IMR-90 (cell line): ENCODE data around the gene IQSEC1. TPM values are rescaled to one million over a fixed set of nuclear protein-coding genes. Genes with fewer than 3 reads are reported as not detected.

Experiments
- ATAC-seq: fragments of 200-7000 bp; cut with Tn5 transposase; 2 replicates; pipeline ENCODE4 v1.9.1; 2020; ENCODE audit warnings: low read depth, mild to moderate bottlenecking, moderate library complexity
- BruUV-seq: library from RNA; stranded (reverse); fragments of 400-500 nt; replicated peaks from 2 replicates; lab custom pipeline; 2021; lab: Mats Ljungman, UMichigan
- CTCF ChIA-PET: fragments of 300-600 bp; formaldehyde crosslinking; extraction: SDS; loops from one replicate; lab custom pipeline; 2021; ENCODE audit warnings: antibody characterized with exemption; lab: Yijun Ruan, JAX
- POLR2A ChIA-PET: fragments of 300-600 bp; sonication (Branson Sonifier 250); formaldehyde crosslinking; loops from one replicate; lab custom pipeline; 2022; ENCODE audit warnings: antibody characterized with exemption; ENCODE audit not compliant: unreplicated experiment; lab: Charles Lee
- DNase-seq: peaks from one replicate; pipeline ENCODE4 v3.0.0; 2013
- H2AFZ ChIP-seq: replicated peaks from 2 replicates; pipeline ENCODE3; 2013; ENCODE audit warnings: low read length, mild to moderate bottlenecking; ENCODE audit not compliant: poor library complexity
- H2AK5ac ChIP-seq: 2 replicates; pipeline ENCODE4 v1.6.1; 2013; ENCODE audit warnings: low read depth, low read length, inconsistent platforms
- H2AK9ac ChIP-seq: replicated peaks from 2 replicates; pipeline ENCODE3; 2013; ENCODE audit warnings: mild to moderate bottlenecking, low read depth, low read length, moderate library complexity; ENCODE audit not compliant: poor library complexity
- H2BK120ac ChIP-seq: 2 replicates; pipeline ENCODE4 v1.6.1; 2013; ENCODE audit warnings: low read depth, low read length, inconsistent platforms
- H2BK15ac ChIP-seq: 3 replicates; pipeline ENCODE4 v1.6.1; 2013; ENCODE audit warnings: low read depth, low read length, inconsistent platforms
- H2BK20ac ChIP-seq: 2 replicates; pipeline ENCODE4 v1.6.1; 2013; ENCODE audit warnings: low read depth, mild to moderate bottlenecking, inconsistent platforms, low read length, moderate library complexity
- H2BK5ac ChIP-seq: 2 replicates; pipeline ENCODE4 v1.6.1; 2013; ENCODE audit warnings: mild to moderate bottlenecking, low read depth, low read length, inconsistent platforms; ENCODE audit not compliant: poor library complexity, severe bottlenecking
- H3K14ac ChIP-seq: replicated peaks from 2 replicates; pipeline ENCODE4 v1.6.1; 2013; ENCODE audit warnings: low read depth, low read length, inconsistent platforms
- H3K18ac ChIP-seq: 2 replicates; pipeline ENCODE4 v1.6.1; 2013; ENCODE audit warnings: low read depth, low read length, control low read depth
- H3K23ac ChIP-seq: 2 replicates; pipeline ENCODE4 v1.6.1; 2013; ENCODE audit warnings: low read depth, low read length, inconsistent platforms
- H3K27ac ChIP-seq: 2 replicates; pipeline ENCODE4 v1.5.1; 2013; ENCODE audit warnings: mild to moderate bottlenecking, control low read depth, low read length; ENCODE audit not compliant: insufficient read depth
- H3K27me3 ChIP-seq: 2 replicates; pipeline ENCODE4 v1.6.1; 2013; ENCODE audit warnings: low read length; ENCODE audit not compliant: control insufficient read depth, insufficient read depth
- H3K36me3 ChIP-seq: 2 replicates; pipeline ENCODE4 v1.6.1; 2013; ENCODE audit warnings: low read length, mixed read lengths; ENCODE audit not compliant: control insufficient read depth, insufficient read depth
- H3K4ac ChIP-seq: 2 replicates; pipeline ENCODE4 v1.6.1; 2013; ENCODE audit warnings: low read depth, low read length, inconsistent platforms
- H3K4me1 ChIP-seq: 2 replicates; pipeline ENCODE4 v1.6.1; 2013; ENCODE audit warnings: low read length, mixed read lengths; ENCODE audit not compliant: control insufficient read depth, insufficient read depth
- H3K4me2 ChIP-seq: 2 replicates; pipeline ENCODE4 v1.6.1; 2013; ENCODE audit warnings: low read depth, mild to moderate bottlenecking, control low read depth, low read length, moderate library complexity
- H3K4me3 ChIP-seq: 2 replicates; pipeline ENCODE4 v1.5.1; 2013; ENCODE audit warnings: low read depth, mild to moderate bottlenecking, control low read depth, low read length, moderate library complexity; ENCODE audit not compliant: insufficient read depth
- H3K56ac ChIP-seq: 2 replicates; pipeline ENCODE4 v1.6.1; 2013; ENCODE audit warnings: low read length, inconsistent platforms; ENCODE audit not compliant: insufficient read depth; ENCODE audit errors: extremely low read depth
- H3K79me1 ChIP-seq, 2 experiments: 2 replicates each; pipeline ENCODE4 v1.6.1; 2013; ENCODE audit warnings: low read length in 2 of 2, inconsistent platforms in 1 of 2, low read depth in 1 of 2
- H3K9ac ChIP-seq: 2 replicates; pipeline ENCODE4 v1.6.1; 2013; ENCODE audit warnings: low read depth, low read length, control low read depth
- H3K9me1 ChIP-seq: 2 replicates; pipeline ENCODE4 v1.6.1; 2013; ENCODE audit warnings: low read length, inconsistent platforms; ENCODE audit not compliant: insufficient read depth
- H3K9me3 ChIP-seq: 2 replicates; pipeline ENCODE4 v1.6.1; 2013; ENCODE audit warnings: low read length; ENCODE audit not compliant: control insufficient read depth, insufficient read depth
- H4K20me1 ChIP-seq: 2 replicates; pipeline ENCODE4 v1.6.1; 2013; ENCODE audit warnings: low read length, inconsistent platforms; ENCODE audit not compliant: insufficient read depth
- H4K5ac ChIP-seq: 2 replicates; pipeline ENCODE4 v1.6.1; 2013; ENCODE audit warnings: mild to moderate bottlenecking, low read depth, low read length, control low read depth
- H4K8ac ChIP-seq, 2 experiments: 2 replicates each; pipeline ENCODE4 v1.6.1; 2013; ENCODE audit warnings: low read depth in 2 of 2, low read length in 2 of 2, control low read depth in 1 of 2, inconsistent platforms in 1 of 2
- H4K91ac ChIP-seq: 2 replicates; pipeline ENCODE4 v1.6.1; 2013; ENCODE audit warnings: low read depth, low read length, inconsistent platforms; ENCODE audit not compliant: insufficient read depth
- BHLHE40 ChIP-seq: fragments of 150-350 bp; IDR thresholded peaks from 2 replicates; pipeline ENCODE4 v1.6.1; 2016; ENCODE audit warnings: mild to moderate bottlenecking, low read depth, low read length
- CEBPB ChIP-seq: IDR thresholded peaks from 2 replicates; pipeline ENCODE4 v1.6.1; 2012; ENCODE audit warnings: low read depth, low read length, improper control_type of control experiment
- CHD1 ChIP-seq: IDR thresholded peaks from 2 replicates; pipeline ENCODE4 v1.6.1; 2012; ENCODE audit warnings: low read depth, low read length, improper control_type of control experiment
- FOS ChIP-seq: fragments of 150-350 bp; IDR thresholded peaks from 2 replicates; pipeline ENCODE4 v1.6.1; 2016; ENCODE audit warnings: low read depth, low read length
- MAFK ChIP-seq: IDR thresholded peaks from 2 replicates; pipeline ENCODE4 v1.6.1; 2012; ENCODE audit warnings: low read depth, low read length, improper control_type of control experiment
- MAZ ChIP-seq: IDR thresholded peaks from 2 replicates; pipeline ENCODE4 v1.6.1; 2012; ENCODE audit warnings: low read depth, mild to moderate bottlenecking, low read length, improper control_type of control experiment, moderate library complexity, borderline replicate concordance
- MXI1 ChIP-seq: IDR thresholded peaks from 2 replicates; pipeline ENCODE4 v1.6.1; 2012; ENCODE audit warnings: low read depth, mild to moderate bottlenecking, low read length, moderate library complexity, borderline replicate concordance
- POLR2A ChIP-seq: IDR thresholded peaks from 2 replicates; pipeline ENCODE4 v1.6.1; 2012; ENCODE audit warnings: mild to moderate bottlenecking, low read depth, low read length
- RAD21 ChIP-seq: IDR thresholded peaks from 2 replicates; pipeline ENCODE4 v1.6.1; 2012; ENCODE audit warnings: low read length, improper control_type of control experiment
- RCOR1 ChIP-seq: IDR thresholded peaks from 2 replicates; pipeline ENCODE4 v1.6.1; 2012; ENCODE audit warnings: mild to moderate bottlenecking, low read length, improper control_type of control experiment; ENCODE audit not compliant: insufficient replicate concordance
- RFX5 ChIP-seq: IDR thresholded peaks from 2 replicates; pipeline ENCODE4 v1.8.0; 2012; ENCODE audit warnings: low read depth, mild to moderate bottlenecking, low read length, moderate library complexity
- SMC3 ChIP-seq: fragments of 150-350 bp; IDR thresholded peaks from 2 replicates; pipeline ENCODE4 v1.6.1; 2016; ENCODE audit warnings: low read depth, mild to moderate bottlenecking, antibody characterized with exemption, low read length, moderate library complexity
- WGBS, 2 experiments: methylation state at CpG; one replicate each; pipeline versions ENCODE4 v1.1.5 to v1.1.7; 2013; ENCODE audit warnings: missing lambda C conversion rate in 2 of 2; ENCODE audit not compliant: insufficient read length in 1 of 2; ENCODE audit errors: extremely low coverage in 2 of 2; 5-methylcytosine and 5-hydroxymethylcytosine counted together
- dilution Hi-C: fragments of 300-500 bp; cut with HindIII; formaldehyde crosslinking; loops from one replicate; pipeline ENCODE4 v1.14.3; 2018; ENCODE audit warnings: low sequenced_read_pairs; ENCODE audit not compliant: unreplicated experiment
- in situ Hi-C: fragments of 300-500 bp; cut with MboI; formaldehyde crosslinking; loops from 3 replicates; pipeline ENCODE4 v1.14.3; 2019; ENCODE audit warnings: low sequenced_read_pairs, inconsistent platforms, mixed read lengths
- intact Hi-C: fragments of 100-400 bp; cut with micrococcal nuclease; formaldehyde crosslinking; loops from 2 replicates; pipeline ENCODE4 v1.10.0; 2022
- polyA plus RNA-seq, 3 experiments: library from polyadenylated mRNA; depleted of rRNA; stranded (reverse); fragments of >200 nt; gene quantifications; 2 replicates each; pipeline ENCODE4 v1.2.3, GENCODE V29; 2012; ENCODE audit warnings: low replicate concordance in 1 of 3
- total RNA-seq: library from RNA; depleted of rRNA; stranded (reverse); fragments of >200 nt; gene quantifications from 2 replicates; pipeline ENCODE4 v1.2.3, GENCODE V29; 2012
- TF ChIP-seq, protein P1 (sequence below): conservative IDR thresholded peaks from 2 replicates; pipeline ENCODE4 v1.5.1; 2012; ENCODE audit warnings: mild to moderate bottlenecking, low read depth, low read length, improper control_type of control experiment
- TF ChIP-seq, protein P2 (sequence below): fragments of 150-350 bp; IDR thresholded peaks from 2 replicates; pipeline ENCODE4 v1.6.1; 2017; ENCODE audit warnings: mild to moderate bottlenecking, antibody characterized with exemption, low read length, low read depth
- TF ChIP-seq, protein P3 (sequence below): fragments of 150-350 bp; IDR thresholded peaks from 2 replicates; pipeline ENCODE4 v1.6.1; 2016; ENCODE audit warnings: low read depth, mild to moderate bottlenecking, low read length, moderate library complexity, borderline replicate concordance

Gene IQSEC1
- total and polyA plus RNA-seq, 2 of the 4 experiments (the other 2 are of a cell fraction), result 5.9 to 11.9 TPM

DNA sequence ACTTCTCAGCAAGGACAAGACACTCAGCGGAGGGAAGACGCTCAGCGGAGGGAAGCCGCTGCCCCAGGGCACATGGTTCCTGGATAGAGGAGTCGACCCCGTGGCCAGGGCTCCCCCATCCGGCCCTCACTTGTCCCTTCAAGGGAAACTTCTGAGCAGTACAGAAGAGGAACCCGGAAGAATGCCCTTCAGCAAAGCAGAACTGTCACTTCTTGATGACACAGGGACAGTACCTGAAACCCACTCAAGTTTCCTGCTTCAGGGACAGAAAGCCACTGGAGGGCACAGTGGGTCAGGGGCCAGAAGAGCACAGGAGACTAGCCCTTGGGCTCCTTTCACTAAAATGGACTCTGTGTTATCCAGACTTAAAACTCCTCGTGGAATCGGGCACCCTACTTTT lies 134.1 kb downstream of the IQSEC1 start:
- Histone ChIP-seq H3K23ac (no peak overlapping the region), H3K4me1 (peaks cover 9% of the 10 kb centered on the region; the same call in 1 of the 2 replicates)

More for the DNA sequence above, 134.1 kb downstream of the IQSEC1 start:
- ATAC-seq (no peak), DNase-seq (no peak)
- Histone ChIP-seq H4K91ac (no peak overlapping the region), H3K9ac (no peak overlapping the region), H2AK9ac (no peak overlapping the region), H4K20me1 (peaks cover 21% of the 10 kb centered on the region), H2BK120ac (no peak overlapping the region), H3K27me3 (no peaks in the 10 kb centered on the region), H3K14ac (no peak overlapping the region), H3K9me1 (peaks cover 13% of the 10 kb centered on the region; the same call in 1 of the 2 replicates), H4K5ac (no peak overlapping the region), H3K79me1 (peaks cover 10 to 17% of the 10 kb centered on the region in 2 experiments), H3K4me2 (no peak overlapping the region), H3K4me3 (no peak overlapping the region), H3K56ac (no peak overlapping the region), H2AFZ (no peak overlapping the region), H4K8ac (no peak overlapping the region), H3K18ac (no peak overlapping the region), H2BK20ac (no peak overlapping the region), H2BK15ac (no peak overlapping the region), H2BK5ac (no peak overlapping the region), H3K27ac (no peak overlapping the region), H2AK5ac (no peak overlapping the region), H3K36me3 (peaks cover 42% of the 10 kb centered on the region), H3K4ac (no peak overlapping the region), H3K9me3 (no peaks in the 10 kb centered on the region)
- in situ Hi-C loops (no loop called here), dilution Hi-C loops (no loop called here), intact Hi-C loops (no loop called here)
- no TSS peak for BruUV-seq
- POLR2A ChIA-PET, result no interaction called here
- WGBS, 2 experiments, result 95% methylated on average over 2 of the region's 10 CpGs; no CpG with 5 or more reads in 1 of the 2 experiments
- CTCF ChIA-PET, result no interaction called here
- TF ChIP-seq POLR2A (no peak), BHLHE40 (no peak), RCOR1 (no peak), MAZ (no peak), RAD21 (no peak), FOS (no peak), RFX5 (no peak), MAFK (no peak), SMC3 (no peak), MXI1 (no peak), CEBPB (no peak), CHD1 (no peak)
- TF ChIP-seq, protein P1, sequence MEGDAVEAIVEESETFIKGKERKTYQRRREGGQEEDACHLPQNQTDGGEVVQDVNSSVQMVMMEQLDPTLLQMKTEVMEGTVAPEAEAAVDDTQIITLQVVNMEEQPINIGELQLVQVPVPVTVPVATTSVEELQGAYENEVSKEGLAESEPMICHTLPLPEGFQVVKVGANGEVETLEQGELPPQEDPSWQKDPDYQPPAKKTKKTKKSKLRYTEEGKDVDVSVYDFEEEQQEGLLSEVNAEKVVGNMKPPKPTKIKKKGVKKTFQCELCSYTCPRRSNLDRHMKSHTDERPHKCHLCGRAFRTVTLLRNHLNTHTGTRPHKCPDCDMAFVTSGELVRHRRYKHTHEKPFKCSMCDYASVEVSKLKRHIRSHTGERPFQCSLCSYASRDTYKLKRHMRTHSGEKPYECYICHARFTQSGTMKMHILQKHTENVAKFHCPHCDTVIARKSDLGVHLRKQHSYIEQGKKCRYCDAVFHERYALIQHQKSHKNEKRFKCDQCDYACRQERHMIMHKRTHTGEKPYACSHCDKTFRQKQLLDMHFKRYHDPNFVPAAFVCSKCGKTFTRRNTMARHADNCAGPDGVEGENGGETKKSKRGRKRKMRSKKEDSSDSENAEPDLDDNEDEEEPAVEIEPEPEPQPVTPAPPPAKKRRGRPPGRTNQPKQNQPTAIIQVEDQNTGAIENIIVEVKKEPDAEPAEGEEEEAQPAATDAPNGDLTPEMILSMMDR, result no peak
- TF ChIP-seq, protein P2, sequence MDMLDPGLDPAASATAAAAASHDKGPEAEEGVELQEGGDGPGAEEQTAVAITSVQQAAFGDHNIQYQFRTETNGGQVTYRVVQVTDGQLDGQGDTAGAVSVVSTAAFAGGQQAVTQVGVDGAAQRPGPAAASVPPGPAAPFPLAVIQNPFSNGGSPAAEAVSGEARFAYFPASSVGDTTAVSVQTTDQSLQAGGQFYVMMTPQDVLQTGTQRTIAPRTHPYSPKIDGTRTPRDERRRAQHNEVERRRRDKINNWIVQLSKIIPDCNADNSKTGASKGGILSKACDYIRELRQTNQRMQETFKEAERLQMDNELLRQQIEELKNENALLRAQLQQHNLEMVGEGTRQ, result no peak
- TF ChIP-seq, protein P3, sequence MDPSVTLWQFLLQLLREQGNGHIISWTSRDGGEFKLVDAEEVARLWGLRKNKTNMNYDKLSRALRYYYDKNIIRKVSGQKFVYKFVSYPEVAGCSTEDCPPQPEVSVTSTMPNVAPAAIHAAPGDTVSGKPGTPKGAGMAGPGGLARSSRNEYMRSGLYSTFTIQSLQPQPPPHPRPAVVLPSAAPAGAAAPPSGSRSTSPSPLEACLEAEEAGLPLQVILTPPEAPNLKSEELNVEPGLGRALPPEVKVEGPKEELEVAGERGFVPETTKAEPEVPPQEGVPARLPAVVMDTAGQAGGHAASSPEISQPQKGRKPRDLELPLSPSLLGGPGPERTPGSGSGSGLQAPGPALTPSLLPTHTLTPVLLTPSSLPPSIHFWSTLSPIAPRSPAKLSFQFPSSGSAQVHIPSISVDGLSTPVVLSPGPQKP, result no peak
